Kidney epithelial cell (primary cell): ENCODE results near the gene ENTR1. TPM values are rescaled to one million over a fixed set of nuclear protein-coding genes. Genes with fewer than 3 reads are reported as not detected.
"Not testable (repeated sequence)": the region's sequence is repeated elsewhere in the genome, so short reads cannot be mapped to it uniquely, and the experiment has no call there.

Experiments
- DNase-seq: peaks from one replicate; pipeline ENCODE4 v3.0.0-alpha.2; 2010; ENCODE audit warnings: low read depth
- H3K27me3 ChIP-seq: 2 replicates; pipeline ENCODE4 v1.6.0; 2011; ENCODE audit warnings: low read length; ENCODE audit not compliant: control insufficient read depth, insufficient read depth
- H3K36me3 ChIP-seq: 2 replicates; pipeline ENCODE4 v1.5.1; 2011; ENCODE audit warnings: low read length; ENCODE audit not compliant: control insufficient read depth, insufficient read depth
- H3K4me3 ChIP-seq: 2 replicates; pipeline ENCODE4 v1.5.1; 2011; ENCODE audit warnings: low read depth, mild to moderate bottlenecking, control low read depth, low read length
- CTCF ChIP-seq: IDR thresholded peaks from 2 replicates; pipeline ENCODE4 v1.5.1; 2011; ENCODE audit warnings: mild to moderate bottlenecking, moderate library complexity, low read length, control low read depth, inconsistent platforms; ENCODE audit not compliant: insufficient read depth, poor library complexity, severe bottlenecking
- total RNA-seq: library from RNA; depleted of rRNA; stranded (reverse); fragments of >200 nt; gene quantifications from 2 replicates; pipeline ENCODE4 v1.2.3, GENCODE V29; 2015

ENTR1 gene
- total RNA-seq, 1 donor from 2014 or later: 71.4 TPM

DNA sequence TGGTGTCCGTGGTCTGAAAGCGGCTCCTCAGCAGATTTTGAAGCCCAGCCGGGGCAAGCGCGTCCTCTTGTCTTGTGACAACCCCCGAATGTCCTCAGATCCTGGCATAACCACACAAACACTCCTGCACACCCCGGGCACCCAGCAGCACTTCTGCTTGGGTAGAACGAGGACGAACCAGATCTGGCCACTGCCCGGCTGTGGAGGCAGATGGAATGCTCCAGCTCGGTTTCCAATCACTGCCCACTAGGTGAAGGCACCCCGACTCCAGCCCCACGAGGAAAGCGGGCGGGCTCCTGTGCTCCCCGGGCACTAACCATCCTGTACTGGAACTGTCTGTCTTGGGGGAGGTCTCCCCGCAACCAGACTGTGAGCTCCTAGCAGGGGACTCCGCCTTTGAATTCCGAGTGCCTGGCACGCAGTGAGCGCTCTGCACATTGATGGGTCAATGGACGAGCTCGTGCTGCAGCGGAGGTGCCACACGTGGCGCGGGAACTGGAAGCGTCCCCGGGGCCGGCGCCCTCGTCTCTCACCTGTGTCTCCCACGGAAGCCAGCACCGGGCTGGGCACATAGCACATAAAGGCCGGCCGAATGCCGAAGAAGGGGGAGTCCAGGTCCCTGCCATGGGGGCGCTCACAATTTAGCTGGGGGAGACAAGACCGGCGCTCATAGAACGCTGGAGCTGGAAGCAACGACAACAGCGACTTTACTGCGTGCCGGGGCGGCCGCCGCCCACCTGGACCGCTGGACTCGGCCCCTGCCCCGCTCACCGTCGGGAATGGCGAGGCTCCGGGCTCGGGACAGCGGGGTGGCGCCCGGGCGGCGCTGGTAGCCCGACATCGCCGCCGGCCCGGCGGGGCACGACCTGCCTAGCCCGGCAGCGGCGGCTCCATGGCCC lies 608 bp downstream of the ENTR1 start:
- no peak for TF ChIP-seq CTCF
- Histone ChIP-seq H3K27me3 (no peaks in the 10 kb centered on the region), H3K4me3 (peak overlapping the region; percentile 96), H3K36me3 (peaks cover 7% of the 10 kb centered on the region)
- DNase-seq: no peak

DNA sequence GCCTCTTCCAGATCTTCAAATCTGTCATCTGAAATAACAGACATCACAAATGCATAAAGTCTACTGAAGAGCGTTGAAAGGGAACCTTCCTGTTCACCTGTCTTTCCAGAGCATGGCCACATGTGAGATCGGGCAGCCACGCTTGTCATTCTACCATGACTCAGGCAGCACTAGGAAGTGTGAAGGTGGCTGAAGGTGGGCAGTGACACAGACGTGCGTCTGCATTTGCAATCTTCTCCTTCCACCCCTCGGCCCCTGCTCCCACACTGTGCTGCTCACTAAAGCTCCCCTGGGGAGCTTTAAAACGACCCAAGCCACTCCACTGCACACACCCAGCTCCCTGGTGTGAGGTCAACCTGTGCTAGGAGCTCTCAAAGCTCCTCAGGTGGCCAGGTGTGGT lies 2.5 kb downstream of the ENTR1 start:
- H3K27me3 ChIP-seq: no peaks in the 10 kb centered on the region
- H3K36me3 ChIP-seq: peaks cover 6% of the 10 kb centered on the region
- no peak for TF ChIP-seq CTCF
- no peak for DNase-seq
- no peak overlapping the region for H3K4me3 ChIP-seq

- H3K36me3 ChIP-seq, DNase-seq, H3K27me3 ChIP-seq, H3K4me3 ChIP-seq: not testable (repeated sequence)
Measured at GRCh38 chr9:136407061-136407460, 3.4 kb downstream of the ENTR1 start.

- not testable (repeated sequence) for H3K4me3 ChIP-seq, H3K27me3 ChIP-seq, H3K36me3 ChIP-seq, DNase-seq
Measured at GRCh38 chr9:136405904-136406303, 4.5 kb downstream of the ENTR1 start.

DNA sequence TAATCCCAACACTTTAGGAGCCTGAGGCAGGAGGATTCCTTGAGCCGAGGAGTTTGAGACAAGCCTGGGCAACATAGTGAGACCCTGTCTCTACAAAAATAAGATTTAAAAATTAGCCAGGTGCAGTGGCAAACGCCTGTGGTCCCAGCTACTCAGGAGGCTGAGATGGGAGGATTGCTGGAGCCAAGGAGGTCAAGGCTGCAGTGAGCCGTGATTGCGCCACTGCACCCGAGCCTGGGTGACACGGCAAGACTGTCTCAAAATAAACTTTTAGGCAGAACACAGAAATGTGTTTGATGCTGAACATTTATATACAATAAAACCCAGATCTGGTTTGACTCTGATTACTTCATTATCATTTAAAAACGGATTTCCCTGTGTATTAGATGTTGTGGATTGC lies 4.9 kb downstream of the ENTR1 start:
- peaks cover 4% of the 10 kb centered on the region for H3K36me3 ChIP-seq

DNA sequence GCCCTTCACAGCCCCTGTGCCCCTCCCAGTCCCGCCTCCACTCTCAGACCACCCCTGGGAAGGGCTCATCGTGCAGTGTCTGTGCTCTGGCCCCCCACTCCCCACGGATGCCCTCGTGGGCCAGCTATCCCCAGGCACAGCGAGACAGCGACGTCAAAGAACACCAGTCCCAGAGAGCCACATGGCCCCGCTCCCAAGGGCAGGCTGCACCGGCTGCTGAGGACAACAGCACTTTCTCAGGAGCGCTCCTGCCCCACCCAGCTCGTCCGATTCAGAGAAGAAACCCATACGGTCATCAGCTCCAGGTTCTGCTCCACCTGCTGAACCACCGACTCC lies 5.6 kb downstream of the ENTR1 start:
- DNase-seq: no peak
- TF ChIP-seq CTCF: no peak
- Histone ChIP-seq H3K4me3 (no peak overlapping the region), H3K36me3 (peaks cover 4% of the 10 kb centered on the region), H3K27me3 (no peaks in the 10 kb centered on the region)

More for the DNA sequence above, 4.9 kb downstream of the ENTR1 start:
- no peak for DNase-seq
- TF ChIP-seq CTCF: no peak
- no peaks in the 10 kb centered on the region for H3K27me3 ChIP-seq
- no peak overlapping the region for H3K4me3 ChIP-seq
